GM12892 (cell line): Measurements from ENCODE around the gene TCF4.

Experiments
- POLR2A ChIP-seq: IDR thresholded peaks from 2 replicates; pipeline ENCODE4 v1.6.1; 2011; ENCODE audit warnings: low read depth, low read length, control low read depth
- POLR2AphosphoS5 ChIP-seq: IDR thresholded peaks from 2 replicates; pipeline ENCODE4 v1.6.1; 2011; ENCODE audit warnings: low read depth, low read length, control low read depth

DNA sequence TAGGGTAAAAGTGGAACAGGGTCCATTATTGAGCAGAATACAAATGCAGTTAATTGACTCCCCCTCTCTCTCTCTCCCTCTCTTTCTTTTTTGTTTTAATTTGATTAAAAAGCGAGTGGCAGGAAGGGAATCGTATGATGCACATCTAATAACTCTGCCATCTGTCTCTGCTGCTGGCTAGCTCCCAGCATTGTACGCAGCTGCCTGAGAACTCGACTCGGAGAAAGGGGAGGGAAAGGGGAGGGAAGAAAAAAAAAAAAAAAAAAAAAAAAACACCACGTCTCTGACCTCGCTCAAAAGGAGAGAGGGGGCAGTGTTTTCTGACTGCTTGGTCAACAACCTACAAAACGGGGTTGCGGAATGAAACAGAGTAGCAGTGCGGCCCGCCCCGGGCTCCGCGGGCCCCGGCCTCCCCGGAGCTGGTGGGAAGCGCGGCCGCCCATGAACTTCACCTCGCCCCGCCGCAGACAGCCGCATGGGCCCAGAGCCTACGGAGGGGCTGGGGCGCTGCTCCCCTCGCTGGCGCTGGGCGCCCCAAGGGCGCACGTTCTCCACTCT is 265.7 kb downstream of the TCF4 start:
- peak; percentile 84 for TF ChIP-seq POLR2A
- TF ChIP-seq POLR2AphosphoS5, result peak; percentile 81
